ENCODE results near the gene CRLF3. TPM values are rescaled to one million over a fixed set of nuclear protein-coding genes. Genes with fewer than 3 reads are reported as not detected.
"Not testable (repeated sequence)": the region's sequence is repeated elsewhere in the genome, so short reads cannot be mapped to it uniquely, and the experiment has no call there.

The CRLF3 gene
- total RNA-seq, 2 donors from 2014 or later = 3.4 to 5.3 TPM

GRCh38 chr17:30794372-30794771, 30.1 kb downstream of the CRLF3 start:
- DNase-seq (ENCODE audit: low spot score) = no peak
- no peak for TF ChIP-seq CTCF (IDR thresholded peaks at IDR 0.05)
- Histone ChIP-seq H3K4me3 (no peak overlapping the region), H3K27ac (no peak overlapping the region), H3K36me3 (peaks cover 51% of the 10 kb centered on the region), H3K4me1 (no peaks in the 10 kb centered on the region), H3K27me3 (no peaks in the 10 kb centered on the region), H3K9me3 (no peaks in the 10 kb centered on the region)

GRCh38 chr17:30793282-30793977, 31.1 kb downstream of the CRLF3 start:
- Histone ChIP-seq H3K9me3 (no peaks in the 10 kb centered on the region), H3K27ac (no peak overlapping the region), H3K27me3 (no peaks in the 10 kb centered on the region), H3K4me3 (no peak overlapping the region), H3K4me1 (no peaks in the 10 kb centered on the region), H3K36me3 (peaks cover 51% of the 10 kb centered on the region)
- no peak for TF ChIP-seq CTCF (IDR thresholded peaks at IDR 0.05)
- no peak for DNase-seq (ENCODE audit: low spot score)

- TF ChIP-seq CTCF (IDR thresholded peaks at IDR 0.05) = no peak
- no peaks in the 10 kb centered on the region for H3K4me1 ChIP-seq
- no peaks in the 10 kb centered on the region for H3K27me3 ChIP-seq
- no peak overlapping the region for H3K4me3 ChIP-seq
- H3K27ac ChIP-seq = no peak overlapping the region
- peaks cover 51% of the 10 kb centered on the region for H3K36me3 ChIP-seq
- no peak for DNase-seq (ENCODE audit: low spot score)
- no peaks in the 10 kb centered on the region for H3K9me3 ChIP-seq
These were observed 34.2 kb downstream of the CRLF3 start for GRCh38 chr17:30790279-30790678.

- no peak for TF ChIP-seq CTCF (IDR thresholded peaks at IDR 0.05)
- DNase-seq (ENCODE audit: low spot score) = no peak
- no peak overlapping the region for H3K4me3 ChIP-seq
- H3K36me3 ChIP-seq = peaks cover 48% of the 10 kb centered on the region
- no peaks in the 10 kb centered on the region for H3K4me1 ChIP-seq
- H3K27ac ChIP-seq = no peak overlapping the region
- no peaks in the 10 kb centered on the region for H3K9me3 ChIP-seq
- no peaks in the 10 kb centered on the region for H3K27me3 ChIP-seq
These were observed 35.6 kb downstream of the CRLF3 start for GRCh38 chr17:30788918-30789317.

GRCh38 chr17:30782206-30782605, 42.3 kb downstream of the CRLF3 start:
- no peak for TF ChIP-seq CTCF (IDR thresholded peaks at IDR 0.05)
- Histone ChIP-seq H3K9me3 (no peaks in the 10 kb centered on the region), H3K36me3 (peaks cover 38% of the 10 kb centered on the region), H3K27ac (no peak overlapping the region), H3K4me1 (no peaks in the 10 kb centered on the region), H3K27me3 (no peaks in the 10 kb centered on the region), H3K4me3 (no peak overlapping the region)
- no peak for DNase-seq (ENCODE audit: low spot score)

- DNase-seq (ENCODE audit: low spot score) = no peak
- H3K4me1 ChIP-seq = no peaks in the 10 kb centered on the region
- H3K36me3 ChIP-seq = peaks cover 33% of the 10 kb centered on the region
- no peaks in the 10 kb centered on the region for H3K9me3 ChIP-seq
- TF ChIP-seq CTCF (IDR thresholded peaks at IDR 0.05) = no peak
- no peaks in the 10 kb centered on the region for H3K27me3 ChIP-seq
- H3K4me3 ChIP-seq = no peak overlapping the region
- no peak overlapping the region for H3K27ac ChIP-seq
These were observed 44.1 kb downstream of the CRLF3 start for GRCh38 chr17:30780343-30780742.

GRCh38 chr17:30768771-30769170, 55.7 kb downstream of the CRLF3 start:
- not testable (repeated sequence) for DNase-seq (ENCODE audit: low spot score); H3K27ac ChIP-seq
- H3K36me3 ChIP-seq = peaks cover 37% of the 10 kb centered on the region

GRCh38 chr17:30767641-30768404, 56.7 kb downstream of the CRLF3 start:
- not testable (repeated sequence) for DNase-seq (ENCODE audit: low spot score); H3K9me3 ChIP-seq; H3K27ac ChIP-seq; H3K4me1 ChIP-seq; H3K27me3 ChIP-seq; H3K4me3 ChIP-seq
- peaks cover 35% of the 10 kb centered on the region for H3K36me3 ChIP-seq

More at GRCh38 chr17:30768771-30769170, 55.7 kb downstream of the CRLF3 start:
- not testable (repeated sequence) for H3K9me3 ChIP-seq, H3K4me3 ChIP-seq, H3K27me3 ChIP-seq, H3K4me1 ChIP-seq

Data from right atrium auricular region (tissue), 2 donors.